Epithelial cell of alveolus of lung (primary cell): ENCODE results near the gene ANO1. TPM values are rescaled to one million over a fixed set of nuclear protein-coding genes. Genes with fewer than 3 reads are reported as not detected.

Experiments
- total RNA-seq: library from RNA; depleted of rRNA; stranded (reverse); fragments of >200 nt; gene quantifications from 2 replicates; pipeline ENCODE4 v1.2.1, GENCODE V29; 2015

The ANO1 gene
- 1.8 TPM in 1 of 2 replicates, not detected in the other for total RNA-seq

DNA sequence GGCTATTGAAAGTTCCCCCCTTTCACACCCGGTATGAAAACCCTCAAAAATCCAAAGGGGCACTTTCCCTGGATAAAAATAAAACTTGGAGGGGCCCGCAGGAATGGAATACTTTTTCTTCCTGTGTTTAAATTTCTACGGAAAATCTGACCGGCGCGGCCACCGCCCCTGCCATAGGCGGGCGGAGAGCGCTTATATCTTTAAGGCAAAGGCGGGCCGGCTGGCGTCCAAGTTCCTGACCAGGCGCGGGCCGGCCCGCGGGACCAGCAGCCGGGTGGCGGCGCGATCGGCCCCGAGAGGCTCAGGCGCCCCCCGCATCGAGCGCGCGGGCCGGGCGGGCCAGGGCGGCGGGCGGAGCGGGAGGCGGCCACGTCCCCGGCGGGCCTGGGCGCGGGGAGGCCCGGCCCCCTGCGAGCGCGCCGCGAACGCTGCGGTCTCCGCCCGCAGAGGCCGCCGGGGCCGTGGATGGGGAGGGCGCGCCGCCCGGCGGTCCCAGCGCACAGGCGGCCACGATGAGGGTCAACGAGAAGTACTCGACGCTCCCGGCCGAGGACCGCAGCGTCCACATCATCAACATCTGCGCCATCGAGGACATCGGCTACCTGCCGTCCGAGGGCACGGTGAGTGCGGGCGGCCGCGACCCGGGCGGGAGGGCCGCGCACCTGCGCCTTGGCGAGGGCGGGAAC, at the start of gene ANO1:
Gene ANO1, plus strand, starts transcription at position 223 of the 686 bp plus-strand sequence. Its CDS starts 290 bp downstream, at position 513.

DNA sequence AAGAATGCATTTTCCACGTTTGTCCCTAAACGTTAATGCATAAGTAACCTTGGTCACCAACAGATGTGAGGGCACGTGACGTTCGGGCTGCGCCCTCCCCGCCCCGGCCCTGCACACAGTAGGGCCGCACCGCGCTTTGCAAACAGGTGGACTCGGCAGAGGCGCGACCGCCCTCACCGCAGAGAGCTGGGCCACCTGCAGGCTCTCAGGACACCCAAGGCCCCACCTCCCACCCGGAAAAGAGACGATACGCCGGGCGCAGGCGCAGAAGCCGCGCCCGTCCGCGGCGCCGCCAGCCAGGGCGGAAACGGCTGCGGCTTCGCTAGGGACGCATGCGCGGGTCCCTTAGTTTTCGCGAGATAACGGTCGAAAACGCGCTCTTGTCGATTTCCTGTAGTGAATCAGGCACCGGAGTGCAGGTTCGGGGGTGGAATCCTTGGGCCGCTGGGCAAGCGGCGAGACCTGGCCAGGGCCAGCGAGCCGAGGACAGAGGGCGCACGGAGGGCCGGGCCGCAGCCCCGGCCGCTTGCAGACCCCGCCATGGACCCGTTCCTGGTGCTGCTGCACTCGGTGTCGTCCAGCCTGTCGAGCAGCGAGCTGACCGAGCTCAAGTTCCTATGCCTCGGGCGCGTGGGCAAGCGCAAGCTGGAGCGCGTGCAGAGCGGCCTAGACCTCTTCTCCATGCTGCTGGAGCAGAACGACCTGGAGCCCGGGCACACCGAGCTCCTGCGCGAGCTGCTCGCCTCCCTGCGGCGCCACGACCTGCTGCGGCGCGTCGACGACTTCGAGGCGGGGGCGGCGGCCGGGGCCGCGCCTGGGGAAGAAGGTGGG, 125.0 kb downstream of the ANO1 start, which contains the start of gene FADD:
Gene FADD, plus strand, starts transcription at position 377 of the 831 bp plus-strand sequence. Its CDS starts 164 bp downstream, at position 541.

Other genes with a start within 250 kb of the ANO1 start
- gene FADD, start 125.0 kb downstream of the ANO1 start, total RNA-seq = 32.4 and 39.3 TPM in 2 replicates
- gene PPFIA1, start 192.4 kb downstream of the ANO1 start, total RNA-seq = 20.7 and 27.4 TPM in 2 replicates